CD8-positive, alpha-beta memory T cell (primary cell): ENCODE measurements around the gene NFIC. TPM values are rescaled to one million over a fixed set of nuclear protein-coding genes. Genes with fewer than 3 reads are reported as not detected.
A peak's percentile ranks its signal among the peaks of the same experiment; 100 is the strongest.
"Not testable (repeated sequence)": the region's sequence is repeated elsewhere in the genome, so short reads cannot be mapped to it uniquely, and the experiment has no call there.

ENCODE experiments used
- CTCF ChIA-PET: fragments of 350-600 bp; sonication (Branson Sonifier 250); formaldehyde crosslinking; loops from one replicate; lab custom pipeline; 2021; ENCODE audit warnings: antibody characterized with exemption; lab: Charles Lee
- POLR2A ChIA-PET: fragments of 350-600 bp; sonication (Branson Sonifier 250); formaldehyde crosslinking; loops from one replicate; lab custom pipeline; 2021; ENCODE audit warnings: antibody characterized with exemption; lab: Charles Lee
- DNase-seq, 5 donors: peaks; one replicate each; pipeline versions ENCODE4 v3.0.0 to v3.0.0-alpha.2; 2020 to 2022; ENCODE audit warnings: mixed read lengths in 1 of 5
- H3K27ac ChIP-seq: one replicate; pipeline ENCODE4 v1.7.0; 2013; ENCODE audit warnings: low read depth, mild to moderate bottlenecking, low read length, moderate library complexity
- H3K27me3 ChIP-seq: 2 replicates; pipeline ENCODE4 v1.7.0; 2013; ENCODE audit warnings: low read length, mild to moderate bottlenecking; ENCODE audit not compliant: insufficient read depth, poor library complexity, severe bottlenecking
- H3K36me3 ChIP-seq: 2 replicates; pipeline ENCODE4 v1.7.0; 2013; ENCODE audit warnings: mild to moderate bottlenecking, low read length, moderate library complexity; ENCODE audit not compliant: insufficient read depth
- H3K4me1 ChIP-seq: 2 replicates; pipeline ENCODE4 v1.7.0; 2013; ENCODE audit warnings: mild to moderate bottlenecking, low read length, moderate library complexity; ENCODE audit not compliant: insufficient read depth
- H3K4me3 ChIP-seq: 2 replicates; pipeline ENCODE4 v1.7.0; 2013; ENCODE audit warnings: mild to moderate bottlenecking, low read length
- H3K9me3 ChIP-seq: 2 replicates; pipeline ENCODE4 v1.7.0; 2013; ENCODE audit warnings: mild to moderate bottlenecking, low read length
- H3K27ac Mint-ChIP-seq, 8 donors: one replicate each; pipeline ENCODE4 v1.8.0; 2020 to 2021; ENCODE audit warnings: mixed read lengths in 8 of 8, mild to moderate bottlenecking in 6 of 8, inconsistent platforms in 3 of 8, moderate library complexity in 3 of 8
- H3K27me3 Mint-ChIP-seq, 2 donors: one replicate each; pipeline ENCODE4 v1.8.0; 2020 to 2021; ENCODE audit warnings: mixed read lengths in 2 of 2, mild to moderate bottlenecking in 1 of 2, moderate library complexity in 1 of 2
- H3K36me3 Mint-ChIP-seq, 3 donors: one replicate each; pipeline ENCODE4 v1.8.0; 2020 to 2021; ENCODE audit warnings: mixed read lengths in 3 of 3, inconsistent platforms in 1 of 3, mild to moderate bottlenecking in 1 of 3
- H3K4me1 Mint-ChIP-seq, 3 donors: one replicate each; pipeline ENCODE4 v1.8.0; 2020 to 2021; ENCODE audit warnings: mixed read lengths in 3 of 3, inconsistent platforms in 1 of 3, mild to moderate bottlenecking in 1 of 3
- H3K4me3 Mint-ChIP-seq, 7 donors: one replicate each; pipeline ENCODE4 v1.8.0; 2020 to 2021; ENCODE audit warnings: mixed read lengths in 7 of 7, mild to moderate bottlenecking in 6 of 7, moderate library complexity in 4 of 7, inconsistent platforms in 2 of 7
- H3K9me3 Mint-ChIP-seq, 5 donors: one replicate each; pipeline ENCODE4 v1.8.0; 2020 to 2022; ENCODE audit warnings: mixed read lengths in 5 of 5, mild to moderate bottlenecking in 3 of 5, moderate library complexity in 2 of 5, inconsistent platforms in 1 of 5
- polyA plus RNA-seq: library from polyadenylated mRNA; unstranded; fragments of 300-500 nt; fragmentation: Illumina TruSeq; gene quantifications from one replicate; pipeline ENCODE4 v1.2.3, GENCODE V29; 2021
- total RNA-seq, 2 experiments: library from RNA; stranded (reverse); gene quantifications; one replicate each; pipeline ENCODE4 v1.2.3, GENCODE V29; 2021

NFIC gene
- total and polyA plus RNA-seq, 3 experiments from 2014 or later: 16.1 to 19.4 (median 17.8) TPM

- DNase-seq: no peak
- no peaks in the 10 kb centered on the region for H3K27me3 ChIP-seq
- H3K4me3 Mint-ChIP-seq: no peak overlapping the region
- H3K4me1 Mint-ChIP-seq: peaks cover 5 to 7% (median 5%) of the 10 kb centered on the region in 3 donors
- ChIA-PET POLR2A (no interaction called here), CTCF (interaction anchor here (0.7 to 1.1 kb wide), 2 partner anchors 16 to 21 kb away, joined by 3 to 4 read pairs; no protein-coding TSS in a partner anchor)
- H3K4me3 ChIP-seq: no peak overlapping the region
- H3K36me3 ChIP-seq: no peaks in the 10 kb centered on the region
- H3K27ac ChIP-seq: no peak overlapping the region
- H3K9me3 Mint-ChIP-seq: no peaks in the 10 kb centered on the region
- peaks cover 0 to 7% (median 4%) of the 10 kb centered on the region in 3 donors for H3K36me3 Mint-ChIP-seq
- no peaks in the 10 kb centered on the region for H3K27me3 Mint-ChIP-seq
- H3K9me3 ChIP-seq: no peaks in the 10 kb centered on the region
- no peaks in the 10 kb centered on the region for H3K4me1 ChIP-seq
- peak overlapping the region in 1 of 8 donors; percentile 47 for H3K27ac Mint-ChIP-seq
These were observed 31.1 kb downstream of the NFIC start for GRCh38 chr19:3397266-3398022.

DNA sequence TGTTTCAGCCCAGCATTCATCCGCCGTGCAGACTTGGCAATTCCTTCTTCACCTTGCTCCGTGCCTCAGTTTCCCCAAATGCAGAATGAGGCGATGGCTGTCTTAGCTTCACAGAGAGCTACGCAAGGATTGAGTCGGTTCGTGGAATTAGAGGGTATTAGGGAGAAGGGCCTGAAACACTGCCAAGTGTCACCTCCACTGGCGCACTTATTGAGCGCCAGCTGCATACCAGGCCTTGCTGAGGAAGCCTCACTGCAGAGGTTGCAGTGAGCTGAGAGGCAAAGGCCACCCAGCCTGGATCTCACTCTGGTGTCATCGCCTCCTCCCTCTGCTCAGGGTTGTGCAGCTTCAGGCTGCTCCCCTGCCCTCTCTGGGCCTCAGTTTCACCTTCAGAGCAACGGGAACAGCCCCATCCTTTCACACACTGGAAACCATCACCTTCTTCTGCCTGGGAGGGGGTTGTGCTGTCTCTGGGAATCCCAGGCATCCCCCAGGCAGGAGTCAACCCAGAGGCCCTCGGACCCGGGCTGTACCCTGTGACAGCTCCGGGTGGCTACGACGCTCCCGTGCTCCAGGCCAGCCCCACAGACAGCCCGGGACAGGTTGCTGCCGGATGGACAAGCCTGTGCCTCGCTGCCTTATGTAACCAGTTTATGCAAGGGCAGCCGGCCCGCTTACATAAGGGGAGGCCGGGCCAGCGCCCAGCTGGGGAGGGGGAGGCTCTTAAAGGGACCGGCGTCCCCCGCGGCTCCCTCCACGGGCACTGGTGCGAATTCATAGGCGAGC lies 31.9 kb downstream of the NFIC start:
- Histone ChIP-seq H3K27ac (no peak overlapping the region), H3K9me3 (no peaks in the 10 kb centered on the region), H3K4me1 (no peaks in the 10 kb centered on the region), H3K36me3 (no peaks in the 10 kb centered on the region), H3K27me3 (no peaks in the 10 kb centered on the region), H3K4me3 (no peak overlapping the region)
- peak overlapping the region in 1 of 8 donors; percentile 47 for H3K27ac Mint-ChIP-seq
- peaks cover 5 to 7% (median 5%) of the 10 kb centered on the region in 3 donors for H3K4me1 Mint-ChIP-seq
- ChIA-PET POLR2A (no interaction called here), CTCF (interaction anchor here (1.4 kb wide), 1 partner anchor 74 kb away, joined by 4 read pairs; no protein-coding TSS in a partner anchor)
- H3K4me3 Mint-ChIP-seq: no peak overlapping the region
- peaks cover 0 to 9% (median 4%) of the 10 kb centered on the region in 3 donors for H3K36me3 Mint-ChIP-seq
- no peak for DNase-seq
- peaks cover 0 to 1% (median 0%) of the 10 kb centered on the region in 5 donors for H3K9me3 Mint-ChIP-seq
- H3K27me3 Mint-ChIP-seq: no peaks in the 10 kb centered on the region

DNA sequence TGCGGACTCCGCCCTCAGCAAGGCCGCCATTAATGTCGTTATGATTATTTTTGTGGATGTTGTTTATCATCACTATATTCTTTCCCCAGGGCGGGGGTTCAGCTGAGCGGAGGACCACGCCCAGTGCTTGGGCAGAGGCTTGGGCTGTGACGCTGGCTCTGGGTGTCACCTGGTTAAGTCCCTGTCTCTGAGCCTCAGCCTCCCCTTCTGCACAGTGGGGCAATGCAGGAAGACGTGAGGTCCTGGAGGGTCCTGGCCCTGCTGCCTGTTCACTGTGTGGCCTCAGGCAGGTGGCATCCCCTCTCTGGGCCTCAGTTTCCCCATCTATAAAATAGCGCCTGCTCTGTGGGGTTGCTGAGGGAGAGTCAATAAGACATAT lies 32.5 kb downstream of the NFIC start:
- H3K36me3 ChIP-seq: no peaks in the 10 kb centered on the region
- POLR2A ChIA-PET: no interaction called here
- H3K4me3 Mint-ChIP-seq: no peak overlapping the region
- H3K9me3 Mint-ChIP-seq: peaks cover 0 to 1% (median 0%) of the 10 kb centered on the region in 5 donors
- CTCF ChIA-PET: interaction anchor here (1.4 kb wide), 1 partner anchor 74 kb away, joined by 4 read pairs; no protein-coding TSS in a partner anchor
- H3K36me3 Mint-ChIP-seq: peaks cover 0 to 9% (median 4%) of the 10 kb centered on the region in 3 donors
- H3K4me1 ChIP-seq: no peaks in the 10 kb centered on the region
- H3K27ac Mint-ChIP-seq: no peak overlapping the region
- no peak overlapping the region for H3K27ac ChIP-seq
- no peaks in the 10 kb centered on the region for H3K9me3 ChIP-seq
- H3K27me3 Mint-ChIP-seq: no peaks in the 10 kb centered on the region
- H3K4me3 ChIP-seq: no peak overlapping the region
- H3K4me1 Mint-ChIP-seq: peaks cover 5 to 7% (median 5%) of the 10 kb centered on the region in 3 donors
- H3K27me3 ChIP-seq: no peaks in the 10 kb centered on the region
- DNase-seq: no peak

- H3K4me3 Mint-ChIP-seq, H3K4me3 ChIP-seq, DNase-seq, H3K9me3 ChIP-seq, POLR2A ChIA-PET, H3K4me1 Mint-ChIP-seq, H3K27me3 ChIP-seq, H3K27ac ChIP-seq, H3K27me3 Mint-ChIP-seq, H3K4me1 ChIP-seq, H3K27ac Mint-ChIP-seq, H3K36me3 ChIP-seq, H3K9me3 Mint-ChIP-seq, H3K36me3 Mint-ChIP-seq: not testable (repeated sequence)
- CTCF ChIA-PET: interaction anchor here (1.4 kb wide), 1 partner anchor 73 kb away, joined by 4 read pairs; no protein-coding TSS in a partner anchor
These were observed 32.9 kb downstream of the NFIC start for GRCh38 chr19:3399311-3399710.

- Mint-ChIP-seq H3K27me3 (no peaks in the 10 kb centered on the region), H3K4me3 (no peak overlapping the region), H3K4me1 (peaks cover 5 to 7% (median 6%) of the 10 kb centered on the region in 3 donors), H3K9me3 (peaks cover 0 to 1% (median 0%) of the 10 kb centered on the region in 5 donors), H3K27ac (peak overlapping the region in 1 of 8 donors; percentile 50), H3K36me3 (peaks cover 0 to 8% (median 4%) of the 10 kb centered on the region in 3 donors)
- H3K9me3 ChIP-seq: no peaks in the 10 kb centered on the region
- no peak overlapping the region for H3K27ac ChIP-seq
- H3K4me3 ChIP-seq: no peak overlapping the region
- no peaks in the 10 kb centered on the region for H3K27me3 ChIP-seq
- H3K36me3 ChIP-seq: no peaks in the 10 kb centered on the region
- ChIA-PET CTCF (no interaction called here), POLR2A (no interaction called here)
- no peaks in the 10 kb centered on the region for H3K4me1 ChIP-seq
- DNase-seq: no peak
These were observed 34.8 kb downstream of the NFIC start for GRCh38 chr19:3401004-3401768.

GRCh38 chr19:3402631-3403443 lies 36.5 kb downstream of the NFIC start:
- Mint-ChIP-seq H3K4me3 (no peak overlapping the region), H3K36me3 (peaks cover 0 to 10% (median 4%) of the 10 kb centered on the region in 3 donors), H3K27me3 (no peaks in the 10 kb centered on the region), H3K27ac (no peak overlapping the region), H3K4me1 (peaks cover 0 to 5% (median 3%) of the 10 kb centered on the region in 3 donors), H3K9me3 (peaks cover 0 to 1% (median 0%) of the 10 kb centered on the region in 5 donors)
- H3K4me1 ChIP-seq: no peaks in the 10 kb centered on the region
- no peak overlapping the region for H3K4me3 ChIP-seq
- H3K27me3 ChIP-seq: no peaks in the 10 kb centered on the region
- H3K36me3 ChIP-seq: no peaks in the 10 kb centered on the region
- POLR2A ChIA-PET: no interaction called here
- CTCF ChIA-PET: no interaction called here
- no peaks in the 10 kb centered on the region for H3K9me3 ChIP-seq
- no peak for DNase-seq
- H3K27ac ChIP-seq: no peak overlapping the region
